Gastrocnemius medialis (tissue), 4 donors: ENCODE results near the gene CARD14.

Experiments used
- CTCF ChIP-seq, 5 experiments: fragments of 450-650 bp in 3 of 5; fragments of 200-600 bp in 2 of 5; sonication (generic) in 2 of 5; IDR thresholded peaks in 4 of 5; conservative IDR thresholded peaks in 1 of 5; 1 replicate in 4 of 5; 2 replicates in 1 of 5; pipeline ENCODE4 v1.5.1; 2016 to 2019; ENCODE audit warnings: antibody characterized with exemption in 5 of 5, mild to moderate bottlenecking in 3 of 5, moderate library complexity in 3 of 5
- POLR2A ChIP-seq, 2 donors: fragments of 450-650 bp; IDR thresholded peaks; one replicate each; pipeline ENCODE4 v1.6.1; 2017; ENCODE audit warnings: antibody characterized with exemption in 2 of 2, mild to moderate bottlenecking in 2 of 2, moderate library complexity in 2 of 2

GRCh38 chr17:80191865-80192661 lies 22.2 kb downstream of the CARD14 start:
- TF ChIP-seq CTCF (IDR thresholded peaks at IDR 0.05 in 4 of 5, conservative IDR thresholded peaks at IDR 0.05 in 1 of 5) (no peak), POLR2A (IDR thresholded peaks at IDR 0.05) (no peak)
